DOHH2 (cell line): Measurements from ENCODE around the gene UMAD1.

Experiments used
- H3F3A ChIP-seq: fragments of 200-600 bp; sonication (generic), shearing (Covaris generic); 2 replicates; pipeline ENCODE4 v1.6.0; 2016; ENCODE audit warnings: antibody characterized with exemption, mild to moderate bottlenecking; ENCODE audit not compliant: control insufficient read depth, insufficient read depth
- H3K27ac ChIP-seq: fragments of 200-600 bp; sonication (generic); 2 replicates; pipeline ENCODE4 v1.5.1; 2014; ENCODE audit warnings: low read depth, mild to moderate bottlenecking, low read length, moderate library complexity
- H3K27me3 ChIP-seq: fragments of 200-600 bp; sonication (generic); 2 replicates; pipeline ENCODE4 v1.6.1; 2014; ENCODE audit warnings: mild to moderate bottlenecking, low read length, mixed read lengths; ENCODE audit not compliant: control insufficient read depth
- H3K36me3 ChIP-seq: fragments of 200-600 bp; sonication (generic); 2 replicates; pipeline ENCODE4 v1.6.1; 2014; ENCODE audit warnings: mild to moderate bottlenecking, low read length, moderate library complexity, mixed read lengths; ENCODE audit not compliant: control insufficient read depth
- H3K4me1 ChIP-seq: fragments of 200-600 bp; sonication (generic); 2 replicates; pipeline ENCODE4 v1.6.1; 2014; ENCODE audit warnings: mild to moderate bottlenecking, low read length, mixed read lengths; ENCODE audit not compliant: control insufficient read depth
- H3K4me2 ChIP-seq: fragments of 200-600 bp; sonication (generic); 2 replicates; pipeline ENCODE4 v1.6.0; 2014; ENCODE audit warnings: mild to moderate bottlenecking, low read length, moderate library complexity
- H3K4me3 ChIP-seq: fragments of 200-600 bp; sonication (generic); 2 replicates; pipeline ENCODE4 v1.5.1; 2014; ENCODE audit warnings: mild to moderate bottlenecking, low read length, mixed read lengths
- H3K79me2 ChIP-seq: fragments of 200-600 bp; sonication (generic); 2 replicates; pipeline ENCODE4 v1.6.1; 2014; ENCODE audit warnings: mild to moderate bottlenecking, low read length, mixed read lengths; ENCODE audit not compliant: control insufficient read depth
- H3K9me2 ChIP-seq: fragments of 200-600 bp; sonication (generic); replicated peaks from 2 replicates; pipeline ENCODE4 v1.6.1; 2014; ENCODE audit warnings: mild to moderate bottlenecking, low read length, mixed read lengths; ENCODE audit not compliant: control insufficient read depth
- H3K9me3 ChIP-seq: fragments of 200-600 bp; sonication (generic); 2 replicates; pipeline ENCODE4 v1.6.1; 2014; ENCODE audit warnings: antibody characterized with exemption, low read length, mixed read lengths; ENCODE audit not compliant: control insufficient read depth, insufficient read depth
- H4K20me1 ChIP-seq: fragments of 200-600 bp; sonication (generic); 2 replicates; pipeline ENCODE4 v1.6.0; 2014; ENCODE audit warnings: low read depth, mild to moderate bottlenecking, antibody characterized with exemption, low read length, moderate library complexity; ENCODE audit not compliant: control insufficient read depth, insufficient read depth
- EZH2phosphoT487 ChIP-seq: fragments of 200-600 bp; sonication (generic); IDR thresholded peaks from 2 replicates; pipeline ENCODE4 v1.6.1; 2017; ENCODE audit warnings: borderline replicate concordance, mild to moderate bottlenecking, antibody characterized with exemption, low read length, moderate library complexity, mixed read lengths
- TF ChIP-seq, protein P1 (sequence below): fragments of 200-600 bp; sonication (generic); IDR thresholded peaks from one replicate; pipeline ENCODE4 v1.5.1; 2014; ENCODE audit warnings: antibody characterized with exemption, mild to moderate bottlenecking, low read depth, low read length; ENCODE audit not compliant: poor library complexity, severe bottlenecking

Gene UMAD1

DNA sequence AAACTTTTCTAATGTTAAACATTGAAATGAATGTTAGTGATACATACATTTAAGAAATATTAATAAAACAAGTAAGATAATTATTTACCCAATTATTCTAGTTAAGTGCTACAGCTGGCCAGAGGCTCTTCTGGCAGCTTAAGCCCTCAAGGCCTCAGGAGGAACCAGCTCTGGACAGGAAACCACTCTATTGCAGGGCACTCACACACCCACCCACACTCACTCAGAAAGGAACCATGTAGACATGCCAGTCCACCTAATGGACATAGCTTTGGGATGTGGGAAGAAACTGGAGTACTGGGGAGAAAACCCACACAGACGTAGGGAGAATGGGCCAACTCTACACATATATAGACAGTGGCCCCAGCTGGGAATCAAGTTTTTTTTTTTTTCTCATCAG lies 28.2 kb downstream of the UMAD1 start:
- Histone ChIP-seq H3F3A (no peaks in the 10 kb centered on the region), H3K9me2 (no peaks in the 10 kb centered on the region), H3K4me1 (peaks cover 9% of the 10 kb centered on the region), H3K27me3 (no peaks in the 10 kb centered on the region), H4K20me1 (no peaks in the 10 kb centered on the region), H3K4me2 (no peak overlapping the region), H3K27ac (no peak overlapping the region), H3K9me3 (no peaks in the 10 kb centered on the region), H3K79me2 (peaks cover 21% of the 10 kb centered on the region), H3K36me3 (no peaks in the 10 kb centered on the region), H3K4me3 (no peak overlapping the region)
- TF ChIP-seq, protein P1, sequence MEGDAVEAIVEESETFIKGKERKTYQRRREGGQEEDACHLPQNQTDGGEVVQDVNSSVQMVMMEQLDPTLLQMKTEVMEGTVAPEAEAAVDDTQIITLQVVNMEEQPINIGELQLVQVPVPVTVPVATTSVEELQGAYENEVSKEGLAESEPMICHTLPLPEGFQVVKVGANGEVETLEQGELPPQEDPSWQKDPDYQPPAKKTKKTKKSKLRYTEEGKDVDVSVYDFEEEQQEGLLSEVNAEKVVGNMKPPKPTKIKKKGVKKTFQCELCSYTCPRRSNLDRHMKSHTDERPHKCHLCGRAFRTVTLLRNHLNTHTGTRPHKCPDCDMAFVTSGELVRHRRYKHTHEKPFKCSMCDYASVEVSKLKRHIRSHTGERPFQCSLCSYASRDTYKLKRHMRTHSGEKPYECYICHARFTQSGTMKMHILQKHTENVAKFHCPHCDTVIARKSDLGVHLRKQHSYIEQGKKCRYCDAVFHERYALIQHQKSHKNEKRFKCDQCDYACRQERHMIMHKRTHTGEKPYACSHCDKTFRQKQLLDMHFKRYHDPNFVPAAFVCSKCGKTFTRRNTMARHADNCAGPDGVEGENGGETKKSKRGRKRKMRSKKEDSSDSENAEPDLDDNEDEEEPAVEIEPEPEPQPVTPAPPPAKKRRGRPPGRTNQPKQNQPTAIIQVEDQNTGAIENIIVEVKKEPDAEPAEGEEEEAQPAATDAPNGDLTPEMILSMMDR, result no peak
- no peak for TF ChIP-seq EZH2phosphoT487

DNA sequence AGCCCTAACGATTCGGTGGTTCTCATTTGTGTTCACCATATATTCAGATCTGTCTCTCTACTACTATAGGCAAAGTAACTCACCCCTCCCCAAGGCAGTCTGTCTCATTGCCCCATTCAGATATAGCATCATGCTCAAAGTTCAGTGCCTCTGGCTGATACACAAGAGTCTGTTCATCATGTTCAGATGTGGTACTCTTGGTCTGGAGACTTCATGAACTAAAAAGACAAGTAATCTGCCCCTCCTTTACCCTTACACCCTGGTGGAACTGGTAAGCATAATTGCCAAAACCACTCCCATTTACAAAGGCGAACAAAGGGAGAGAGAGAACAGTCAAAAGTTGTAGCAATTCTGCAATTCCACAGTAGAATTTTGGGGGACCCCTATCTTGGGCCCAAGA lies 29.9 kb downstream of the UMAD1 start:
- Histone ChIP-seq H3K79me2 (peaks cover 21% of the 10 kb centered on the region), H3K4me2 (no peak overlapping the region), H3K9me3 (no peaks in the 10 kb centered on the region), H3K27ac (no peak overlapping the region), H3K27me3 (no peaks in the 10 kb centered on the region), H3K4me1 (peaks cover 10% of the 10 kb centered on the region), H3F3A (no peaks in the 10 kb centered on the region), H3K9me2 (no peaks in the 10 kb centered on the region), H4K20me1 (no peaks in the 10 kb centered on the region), H3K4me3 (no peak overlapping the region), H3K36me3 (no peaks in the 10 kb centered on the region)
- no peak for TF ChIP-seq EZH2phosphoT487
- TF ChIP-seq, protein P1, result no peak

DNA sequence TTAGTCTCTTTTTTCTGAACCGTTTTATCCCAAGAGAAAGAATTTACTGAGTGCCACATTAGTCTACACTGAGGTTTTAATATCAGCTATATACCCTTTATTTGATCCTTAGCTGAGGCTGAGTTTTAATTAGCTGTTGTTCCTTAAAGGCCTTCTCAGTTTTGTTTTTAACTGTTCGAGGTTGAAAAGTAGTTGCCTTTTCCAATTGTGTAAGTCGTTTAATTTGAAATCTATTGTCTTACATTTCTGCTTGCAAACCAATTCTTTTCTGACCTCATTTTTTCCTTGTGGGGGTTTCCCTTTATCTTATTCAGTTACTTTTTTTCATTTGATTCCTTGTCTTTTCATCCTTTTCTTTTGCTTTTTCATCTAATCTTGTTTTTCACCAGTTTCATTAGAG lies 30.8 kb downstream of the UMAD1 start:
- Histone ChIP-seq H4K20me1 (no peaks in the 10 kb centered on the region), H3K4me2 (no peak overlapping the region), H3K36me3 (no peaks in the 10 kb centered on the region; the same call in 1 of the 2 replicates), H3K4me3 (no peak overlapping the region), H3F3A (no peaks in the 10 kb centered on the region), H3K9me3 (no peaks in the 10 kb centered on the region), H3K79me2 (peaks cover 18% of the 10 kb centered on the region), H3K27ac (no peak overlapping the region), H3K9me2 (no peaks in the 10 kb centered on the region), H3K27me3 (no peaks in the 10 kb centered on the region), H3K4me1 (peaks cover 15% of the 10 kb centered on the region)
- no peak for TF ChIP-seq EZH2phosphoT487
- TF ChIP-seq, protein P1, result no peak
